Measurements from ENCODE around the gene TUBA4A.

DNA sequence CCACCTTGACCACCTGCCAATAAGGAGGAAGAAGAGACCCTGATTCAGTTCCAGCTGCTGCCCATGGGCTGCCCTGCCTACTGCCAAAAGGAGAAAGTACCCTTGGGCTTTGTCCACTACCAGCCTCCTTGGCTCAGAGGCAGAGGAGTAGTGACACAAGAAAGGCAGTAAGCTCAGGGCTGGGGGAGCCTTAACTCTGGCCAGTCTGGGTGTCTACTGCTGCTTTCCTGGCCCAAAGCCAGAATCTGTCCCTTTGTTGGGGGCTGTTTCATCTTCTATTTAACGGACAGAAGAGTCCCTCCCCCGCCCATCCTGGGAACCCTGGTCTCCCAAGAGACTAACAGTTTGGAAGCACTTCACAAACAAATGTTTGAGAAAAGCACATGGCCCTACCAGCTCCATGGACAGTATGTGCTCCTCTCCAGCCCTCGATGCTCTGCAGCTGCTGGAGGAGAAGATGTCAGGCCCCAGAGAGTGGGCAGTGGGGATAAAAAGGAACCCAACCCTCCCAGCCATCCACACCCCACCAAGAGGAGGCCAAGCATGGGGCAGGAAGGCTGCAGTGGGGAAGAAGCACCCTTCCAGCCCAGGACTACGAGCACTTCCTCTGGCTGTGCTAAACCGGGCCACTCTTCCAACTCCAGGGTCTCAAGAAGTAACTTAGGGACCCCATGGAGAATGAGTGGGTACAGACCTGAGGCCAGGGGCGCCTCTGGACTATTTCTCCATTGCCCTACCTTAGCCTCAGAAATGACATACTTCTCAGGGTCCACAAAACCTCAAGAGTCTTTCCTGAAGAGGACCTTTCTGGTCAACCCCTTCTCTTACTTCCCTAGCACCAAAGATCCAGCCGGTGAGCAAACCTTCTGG, 25.4 kb downstream of the TUBA4A start:
- TF ChIP-seq POLR2A (IDR thresholded peaks at IDR 0.05), result no peak
- TF ChIP-seq, protein P1, sequence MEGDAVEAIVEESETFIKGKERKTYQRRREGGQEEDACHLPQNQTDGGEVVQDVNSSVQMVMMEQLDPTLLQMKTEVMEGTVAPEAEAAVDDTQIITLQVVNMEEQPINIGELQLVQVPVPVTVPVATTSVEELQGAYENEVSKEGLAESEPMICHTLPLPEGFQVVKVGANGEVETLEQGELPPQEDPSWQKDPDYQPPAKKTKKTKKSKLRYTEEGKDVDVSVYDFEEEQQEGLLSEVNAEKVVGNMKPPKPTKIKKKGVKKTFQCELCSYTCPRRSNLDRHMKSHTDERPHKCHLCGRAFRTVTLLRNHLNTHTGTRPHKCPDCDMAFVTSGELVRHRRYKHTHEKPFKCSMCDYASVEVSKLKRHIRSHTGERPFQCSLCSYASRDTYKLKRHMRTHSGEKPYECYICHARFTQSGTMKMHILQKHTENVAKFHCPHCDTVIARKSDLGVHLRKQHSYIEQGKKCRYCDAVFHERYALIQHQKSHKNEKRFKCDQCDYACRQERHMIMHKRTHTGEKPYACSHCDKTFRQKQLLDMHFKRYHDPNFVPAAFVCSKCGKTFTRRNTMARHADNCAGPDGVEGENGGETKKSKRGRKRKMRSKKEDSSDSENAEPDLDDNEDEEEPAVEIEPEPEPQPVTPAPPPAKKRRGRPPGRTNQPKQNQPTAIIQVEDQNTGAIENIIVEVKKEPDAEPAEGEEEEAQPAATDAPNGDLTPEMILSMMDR (IDR thresholded peaks at IDR 0.05), result no peak
